Heart left ventricle (tissue), 16 donors: ENCODE measurements around the gene RPS6KA6. TPM values are rescaled to one million over a fixed set of nuclear protein-coding genes. Genes with fewer than 3 reads are reported as not detected.

Experiments used
- ATAC-seq, 4 donors: fragments of 200-7000 bp; cut with Tn5 transposase; one replicate each; pipeline ENCODE4 v1.9.1; 2020 to 2022; ENCODE audit warnings: moderate library complexity in 4 of 4, mild to moderate bottlenecking in 3 of 4, moderate number of reproducible peaks in 1 of 4
- DNase-seq, 5 donors: peaks; one replicate each; pipeline ENCODE4 v3.0.0-alpha.2; 2020
- H3K27ac ChIP-seq, 12 donors: fragments of 200-600 bp; sonication (generic) in 4 of 12; one replicate each; pipeline versions ENCODE4 v1.5.0 to v1.8.0; 2016 to 2022; ENCODE audit warnings: mild to moderate bottlenecking in 2 of 12
- H3K27me3 ChIP-seq, 9 donors: fragments of 200-600 bp; sonication (generic) in 2 of 9; one replicate each; pipeline versions ENCODE4 v1.5.1 to v1.8.0; 2016 to 2022; ENCODE audit warnings: mild to moderate bottlenecking in 3 of 9
- H3K36me3 ChIP-seq, 9 donors: fragments of 200-600 bp; sonication (generic) in 2 of 9; one replicate each; pipeline versions ENCODE4 v1.5.0 to v1.8.0; 2018 to 2022; ENCODE audit warnings: mild to moderate bottlenecking in 2 of 9
- H3K4me1 ChIP-seq, 12 donors: fragments of 200-600 bp; sonication (generic) in 4 of 12; one replicate each; pipeline versions ENCODE4 v1.5.0 to v1.8.0; 2016 to 2022; ENCODE audit warnings: mild to moderate bottlenecking in 3 of 12
- H3K4me3 ChIP-seq, 12 donors: fragments of 200-600 bp; sonication (generic) in 4 of 12; one replicate each; pipeline versions ENCODE4 v1.5.0 to v1.8.0; 2017 to 2022; ENCODE audit warnings: mild to moderate bottlenecking in 9 of 12, moderate library complexity in 4 of 12
- H3K9me3 ChIP-seq, 12 donors: fragments of 200-600 bp; sonication (generic) in 4 of 12; one replicate each; pipeline versions ENCODE4 v1.5.0 to v1.8.0; 2016 to 2022; ENCODE audit warnings: mild to moderate bottlenecking in 1 of 12
- CTCF ChIP-seq, 12 donors: fragments of 200-600 bp; sonication (generic) in 4 of 12; IDR thresholded peaks; one replicate each; pipeline versions ENCODE4 v1.5.0 to v1.8.0; 2018 to 2022; ENCODE audit warnings: antibody characterized with exemption in 12 of 12, mild to moderate bottlenecking in 5 of 12
- POLR2A ChIP-seq, 2 donors: fragments of 450-650 bp; IDR thresholded peaks; one replicate each; pipeline ENCODE4 v1.6.1; 2017; ENCODE audit warnings: antibody characterized with exemption in 2 of 2, mild to moderate bottlenecking in 2 of 2, moderate library complexity in 2 of 2
- WGBS, 4 donors: extraction: QIAGEN DNeasy Blood & Tissue Kit in 2 of 4; methylation state at CpG; one replicate each; pipeline versions ENCODE4 v1.1.5 to v1.1.7; 2013 to 2018; 5-methylcytosine and 5-hydroxymethylcytosine counted together
- intact Hi-C, 10 donors: fragments of 100-400 bp; cut with DNase I; formaldehyde crosslinking; loops; one replicate each; pipeline versions ENCODE4 v1.11.1 to v1.14.2; 2022
- polyA plus RNA-seq, 2 donors: library from polyadenylated mRNA; stranded (reverse); fragments of 200-250 nt; gene quantifications; one replicate each; pipeline ENCODE4 v1.2.3, GENCODE V29; 2013
- total RNA-seq, 9 donors: library from RNA; depleted of rRNA in 2 of 9; stranded (reverse); fragments of >200 nt in 2 of 9; fragmentation: NEBNext Ultra II Directional in 3 of 9; extraction: Animal tissue kit (Norgen Biotek cat#: 25700) in 3 of 9; gene quantifications; one replicate each; pipeline versions ENCODE4 v1.1.0 to v1.2.4, GENCODE V29; 2016 to 2023
- donor health status: ischemic (EF 13 %, LVEDD 7.1; RV severe dilation, severe dysfunction).
- donor health status: healthy with polysubstance abuse.
- donor health status: DM: no; HTN: yes; CAD: no.
- donor health status: DM: no; HTN: no; CAD: no.
- donor health status: ischemic (EF 25% LVEDD 6.9; RV normal size, moderate dysfunction).
- donor health status: ischemic (EF 25% LVEDD 5.7; RV mildly dilated, moderate dysfunction).
- donor health status: healthy.
- donor health status: DM: yes; HTN: yes; CAD: no.
- donor health status: ischemic (EF 35%, LVEDD 5.7; RV mildly dilated, moderate dysfunction).
- donor health status: nonischemic (EF 11% LVEDD 7.7; RV severe dilation, severe dysfunction).
- donor health status: DM: yes; HTN: yes; CAD: no.
- donor health status: PGD.
- donor health status: ischemic (EF 29% LVEDD 5.4; RV normal size, mild dysfunction).
- donor health status: nonischemic (EF 23%, LVEDD 6.1; RV moderate dilation, normal function).

RPS6KA6 gene
- total and polyA plus RNA-seq, 11 donors, result 0.04 to 0.75 (median 0.48) TPM

- Histone ChIP-seq H3K27ac (no peak overlapping the region), H3K9me3 (no peaks in the 10 kb centered on the region), H3K4me1 (no peaks in the 10 kb centered on the region), H3K36me3 (no peaks in the 10 kb centered on the region), H3K4me3 (no peak overlapping the region), H3K27me3 (peaks cover 0 to 2% (median 0%) of the 10 kb centered on the region in 9 donors)
- DNase-seq (no peak), ATAC-seq (no peak)
- 63 to 83% (median 78%) methylated on average over 1 of the region's 1 CpG for whole genome bisulfite sequencing, 4 donors
- intact Hi-C loops, result no loop called here
- TF ChIP-seq POLR2A (IDR thresholded peaks at IDR 0.05), result no peak
- no peak for TF ChIP-seq CTCF (IDR thresholded peaks at IDR 0.05)
These were observed 34.5 kb downstream of the RPS6KA6 start for GRCh38 chrX:84153538-84153937.

- DNase-seq, result no peak
- 73 to 91% (median 86%) methylated on average over 3 of the region's 3 CpGs for WGBS, 4 donors
These were observed 43.0 kb downstream of the RPS6KA6 start for GRCh38 chrX:84144991-84145390.

GRCh38 chrX:84144281-84144680 lies 43.7 kb downstream of the RPS6KA6 start:
- DNase-seq (no peak), ATAC-seq (no peak)
- Histone ChIP-seq H3K27ac (no peak overlapping the region), H3K27me3 (no peaks in the 10 kb centered on the region), H3K36me3 (no peaks in the 10 kb centered on the region), H3K9me3 (no peaks in the 10 kb centered on the region), H3K4me3 (no peak overlapping the region), H3K4me1 (no peaks in the 10 kb centered on the region)
- WGBS, 4 donors, result 53 to 94% (median 77%) methylated on average over 1 of the region's 1 CpG
- no peak for TF ChIP-seq POLR2A (IDR thresholded peaks at IDR 0.05)
- TF ChIP-seq CTCF (IDR thresholded peaks at IDR 0.05), result no peak
- intact Hi-C loops, result no loop called here

More at GRCh38 chrX:84144991-84145390, 43.0 kb downstream of the RPS6KA6 start:
- ATAC-seq, result no peak
- no peak for TF ChIP-seq CTCF (IDR thresholded peaks at IDR 0.05)
- TF ChIP-seq POLR2A (IDR thresholded peaks at IDR 0.05), result no peak
- Histone ChIP-seq H3K4me1 (no peaks in the 10 kb centered on the region), H3K4me3 (no peak overlapping the region), H3K27ac (no peak overlapping the region), H3K27me3 (no peaks in the 10 kb centered on the region), H3K36me3 (no peaks in the 10 kb centered on the region), H3K9me3 (no peaks in the 10 kb centered on the region)
- intact Hi-C loops, result no loop called here

GRCh38 chrX:84133023-84133422 lies 55.0 kb downstream of the RPS6KA6 start:
- Histone ChIP-seq H3K27ac (no peak overlapping the region), H3K9me3 (peaks cover 0 to 5% (median 0%) of the 10 kb centered on the region in 12 donors), H3K36me3 (no peaks in the 10 kb centered on the region), H3K4me1 (no peaks in the 10 kb centered on the region), H3K27me3 (no peaks in the 10 kb centered on the region), H3K4me3 (no peak overlapping the region)
- ATAC-seq (no peak), DNase-seq (no peak)
- WGBS, 4 donors, result 48 to 75% (median 60%) methylated on average over 2 of the region's 2 CpGs
- intact Hi-C loops, result no loop called here
- TF ChIP-seq POLR2A (IDR thresholded peaks at IDR 0.05) (no peak), CTCF (IDR thresholded peaks at IDR 0.05) (no peak)
